Measurements from ENCODE around the gene BCDIN3D. TPM values are rescaled to one million over a fixed set of nuclear protein-coding genes. Genes with fewer than 3 reads are reported as not detected.

BCDIN3D gene
- total and polyA plus RNA-seq, 2 experiments from 2014 or later, result 3.5 to 5.6 TPM

- peaks cover 37% of the 10 kb centered on the region for H4K20me1 ChIP-seq (ENCODE audit: insufficient read depth, poor library complexity, severe bottlenecking)
- H3K27ac ChIP-seq, result no peak overlapping the region
- no peaks in the 10 kb centered on the region for H3K36me3 ChIP-seq (replicated peaks; ENCODE audit: insufficient read depth, low read depth)
- H3K27me3 ChIP-seq, result no peaks in the 10 kb centered on the region
- peaks cover 58% of the 10 kb centered on the region for H3K79me2 ChIP-seq
- no peak overlapping the region for H2AFZ ChIP-seq
- H3K9me3 ChIP-seq (ENCODE audit: low read depth), result no peaks in the 10 kb centered on the region
- no peak for DNase-seq (ENCODE audit: low spot score)
- no peaks in the 10 kb centered on the region for H3K9me2 ChIP-seq (replicated peaks; ENCODE audit: insufficient read depth)
- TF ChIP-seq CTCF (IDR thresholded peaks at IDR 0.05; ENCODE audit: poor library complexity), result no peak
- no peak for TF ChIP-seq EZH2phosphoT487 (IDR thresholded peaks at IDR 0.05; ENCODE audit: low read depth, severe bottlenecking, unreplicated experiment)
- H3K4me3 ChIP-seq, result no peak overlapping the region
- no peaks in the 10 kb centered on the region for H3K4me1 ChIP-seq (ENCODE audit: insufficient read depth)
- WGBS (ENCODE audit: low lambda C conversion rate, missing lambda C conversion rate), result 82% methylated on average over 2 of the region's 2 CpGs
- H3K4me2 ChIP-seq, result no peak overlapping the region
These were observed 23.1 kb downstream of the BCDIN3D start for GRCh38 chr12:49819786-49820185.

- H3K9me2 ChIP-seq (replicated peaks; ENCODE audit: insufficient read depth), result no peaks in the 10 kb centered on the region
- no peak for DNase-seq (ENCODE audit: low spot score)
- H3K4me3 ChIP-seq, result no peak overlapping the region
- H3K27ac ChIP-seq, result no peak overlapping the region
- H3K4me1 ChIP-seq (ENCODE audit: insufficient read depth), result no peaks in the 10 kb centered on the region
- no peak overlapping the region for H3K4me2 ChIP-seq
- WGBS (ENCODE audit: low lambda C conversion rate, missing lambda C conversion rate), result 90% methylated on average over 7 of the region's 7 CpGs
- H2AFZ ChIP-seq, result no peak overlapping the region
- peaks cover 30% of the 10 kb centered on the region for H4K20me1 ChIP-seq (ENCODE audit: insufficient read depth, poor library complexity, severe bottlenecking)
- H3K27me3 ChIP-seq, result no peaks in the 10 kb centered on the region
- H3K36me3 ChIP-seq (replicated peaks; ENCODE audit: insufficient read depth, low read depth), result no peaks in the 10 kb centered on the region
- H3K79me2 ChIP-seq, result peaks cover 58% of the 10 kb centered on the region
- TF ChIP-seq EZH2 (IDR thresholded peaks at IDR 0.05; ENCODE audit: borderline replicate concordance) (no peak), EZH2phosphoT487 (IDR thresholded peaks at IDR 0.05; ENCODE audit: low read depth, severe bottlenecking, unreplicated experiment) (no peak), CTCF (IDR thresholded peaks at IDR 0.05; ENCODE audit: poor library complexity) (no peak)
- H3K9me3 ChIP-seq (ENCODE audit: low read depth), result no peaks in the 10 kb centered on the region
These were observed 24.5 kb downstream of the BCDIN3D start for GRCh38 chr12:49818241-49818895.

GRCh38 chr12:49813131-49813530 lies 29.8 kb downstream of the BCDIN3D start:
- Histone ChIP-seq H3K4me1 (ENCODE audit: insufficient read depth) (peaks cover 22% of the 10 kb centered on the region), H3K9me2 (replicated peaks; ENCODE audit: insufficient read depth) (no peaks in the 10 kb centered on the region), H3K27ac (no peak overlapping the region), H3K36me3 (replicated peaks; ENCODE audit: insufficient read depth, low read depth) (no peaks in the 10 kb centered on the region), H3K79me2 (peaks cover 65% of the 10 kb centered on the region), H3K9me3 (ENCODE audit: low read depth) (no peaks in the 10 kb centered on the region), H2AFZ (no peak overlapping the region), H3K4me3 (no peak overlapping the region), H3K4me2 (no peak overlapping the region), H4K20me1 (ENCODE audit: insufficient read depth, poor library complexity, severe bottlenecking) (peaks cover 9% of the 10 kb centered on the region), H3K27me3 (no peaks in the 10 kb centered on the region)
- 100% methylated on average over 1 of the region's 1 CpG for WGBS (ENCODE audit: low lambda C conversion rate, missing lambda C conversion rate)
- TF ChIP-seq CTCF (IDR thresholded peaks at IDR 0.05; ENCODE audit: poor library complexity), result no peak
- no peak for TF ChIP-seq EZH2phosphoT487 (IDR thresholded peaks at IDR 0.05; ENCODE audit: low read depth, severe bottlenecking, unreplicated experiment)
- TF ChIP-seq EZH2 (IDR thresholded peaks at IDR 0.05; ENCODE audit: borderline replicate concordance), result no peak
- DNase-seq (ENCODE audit: low spot score), result no peak

All from hepatocyte (in vitro differentiated cells).